HG03520 (cell line): ENCODE data around the gene RUFY3.
"Not testable (repeated sequence)": the region's sequence is repeated elsewhere in the genome, so short reads cannot be mapped to it uniquely, and the experiment has no call there.

ENCODE experiments used
- ATAC-seq: cut with Tn5 transposase; IDR thresholded peaks from one replicate; pipeline ENCODE4 v1.9.1; 2021; ENCODE audit warnings: mild to moderate bottlenecking, moderate library complexity; ENCODE audit not compliant: unreplicated experiment

Gene RUFY3

DNA sequence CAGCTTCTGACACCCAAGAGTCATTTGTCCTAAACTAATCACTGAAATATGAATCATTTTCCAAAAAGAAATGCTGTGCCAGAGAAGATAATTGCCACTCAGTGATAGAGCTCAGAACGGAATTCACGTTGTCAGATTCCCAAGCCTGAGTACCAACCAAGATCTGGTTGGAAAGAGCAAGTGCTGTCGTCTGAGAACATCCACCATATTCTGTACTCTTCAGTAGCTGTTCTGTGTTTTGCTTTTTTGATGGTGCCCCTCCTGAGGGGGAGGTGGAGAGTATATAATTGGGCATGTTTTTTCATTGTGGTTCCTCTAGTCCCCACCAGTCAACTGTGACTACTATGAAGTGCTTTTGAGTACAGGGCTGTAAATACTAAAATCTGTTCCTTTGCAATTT is 13.2 kb downstream of the RUFY3 start:
- ATAC-seq = no peak

DNA sequence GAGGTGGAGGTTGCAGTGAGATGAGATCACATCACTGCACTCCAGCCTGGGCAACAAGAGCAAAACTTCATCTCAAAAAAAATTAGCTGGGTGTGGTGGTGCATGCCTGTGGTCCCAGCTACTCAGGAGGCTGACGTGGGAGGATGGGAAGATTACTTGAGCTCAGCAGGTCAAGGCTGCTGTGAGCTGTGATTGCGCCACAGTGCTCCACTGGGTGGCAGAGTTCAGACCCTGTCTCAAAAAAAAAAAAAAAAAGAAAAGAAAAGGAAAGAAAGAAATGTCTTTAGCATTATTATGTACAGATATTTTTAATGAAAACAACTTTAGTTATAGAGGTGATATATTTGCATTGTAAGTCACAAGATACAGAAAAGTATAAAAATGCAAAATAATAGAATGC is 14.2 kb downstream of the RUFY3 start:
- ATAC-seq = not testable (repeated sequence)

DNA sequence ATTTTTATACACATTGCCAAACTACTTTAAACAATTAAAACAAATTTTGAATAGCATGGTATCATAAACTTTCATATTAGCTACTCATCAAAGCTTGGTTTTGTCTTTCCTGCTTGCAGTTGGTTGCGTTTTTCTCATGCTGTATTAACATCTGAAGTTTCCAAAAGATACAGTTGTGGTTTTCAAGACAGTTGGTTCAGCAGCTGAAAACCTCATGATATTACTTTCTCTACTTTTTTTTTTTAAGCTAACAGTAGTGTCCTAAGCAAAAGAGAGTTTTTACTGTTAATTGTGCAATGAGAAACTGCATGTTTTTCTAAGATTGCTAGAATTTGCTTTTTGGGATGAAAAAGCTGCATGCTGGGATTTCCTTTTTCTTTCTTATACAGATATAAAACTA is 15.2 kb downstream of the RUFY3 start:
- ATAC-seq = no peak

DNA sequence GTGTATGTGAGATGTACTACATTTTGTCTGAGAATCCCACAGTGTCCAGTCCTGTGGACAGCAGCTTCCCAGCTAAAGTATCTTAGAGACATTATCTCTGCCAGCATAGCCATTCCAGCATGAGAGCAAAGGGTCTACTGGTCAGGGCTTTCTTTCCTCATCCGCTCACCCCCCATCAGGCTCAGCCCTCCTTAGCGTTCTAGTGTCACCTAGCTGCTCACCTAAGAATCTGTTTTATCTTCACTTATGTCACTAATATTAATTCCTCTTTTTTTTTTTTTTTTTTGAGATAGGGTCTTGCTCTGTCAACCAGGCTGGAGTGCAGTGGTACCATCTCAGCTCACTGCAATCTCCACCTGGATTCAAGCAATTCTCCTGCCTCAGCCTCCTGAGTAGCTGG is 15.6 kb downstream of the RUFY3 start:
- ATAC-seq = no peak

DNA sequence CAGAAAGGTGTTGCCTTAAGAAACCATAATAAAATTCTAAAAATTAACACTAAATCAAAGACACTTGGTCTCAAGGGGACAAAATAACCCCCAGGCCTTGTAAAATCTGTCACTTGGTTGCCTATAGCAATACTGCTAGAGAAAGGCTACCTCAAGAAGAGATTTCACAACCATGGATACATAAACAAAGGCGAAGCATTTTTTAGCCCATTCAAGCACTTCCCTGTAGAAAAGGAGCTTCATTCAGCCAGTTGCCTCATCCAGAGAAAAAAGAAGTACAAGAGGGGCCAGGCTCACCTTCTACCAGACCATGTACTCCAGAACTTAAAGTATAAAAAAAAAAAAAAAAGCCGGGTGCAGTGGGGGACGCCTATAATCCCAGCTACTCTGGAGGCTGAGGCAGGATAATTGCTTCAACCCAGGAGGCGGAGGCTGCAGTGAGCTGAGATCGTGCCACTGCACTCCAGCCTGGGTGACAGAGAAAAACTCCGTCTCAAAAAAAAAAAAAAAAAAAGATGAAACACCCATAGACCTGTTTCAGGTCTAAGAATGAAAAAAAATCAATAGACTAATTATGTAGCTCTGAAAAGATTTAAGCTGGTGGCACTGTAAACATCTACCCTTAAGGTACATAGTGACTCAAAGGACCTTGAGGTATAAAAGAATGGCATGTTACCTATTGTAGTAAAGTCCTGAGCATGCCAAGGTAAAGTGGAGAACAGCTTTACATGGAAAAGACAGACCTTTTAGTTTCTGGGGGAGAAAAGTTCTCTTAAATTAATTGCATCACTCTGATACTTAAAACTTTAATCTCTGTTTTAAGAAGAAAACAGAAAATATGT is 18.0 kb downstream of the RUFY3 start:
- no peak for ATAC-seq

DNA sequence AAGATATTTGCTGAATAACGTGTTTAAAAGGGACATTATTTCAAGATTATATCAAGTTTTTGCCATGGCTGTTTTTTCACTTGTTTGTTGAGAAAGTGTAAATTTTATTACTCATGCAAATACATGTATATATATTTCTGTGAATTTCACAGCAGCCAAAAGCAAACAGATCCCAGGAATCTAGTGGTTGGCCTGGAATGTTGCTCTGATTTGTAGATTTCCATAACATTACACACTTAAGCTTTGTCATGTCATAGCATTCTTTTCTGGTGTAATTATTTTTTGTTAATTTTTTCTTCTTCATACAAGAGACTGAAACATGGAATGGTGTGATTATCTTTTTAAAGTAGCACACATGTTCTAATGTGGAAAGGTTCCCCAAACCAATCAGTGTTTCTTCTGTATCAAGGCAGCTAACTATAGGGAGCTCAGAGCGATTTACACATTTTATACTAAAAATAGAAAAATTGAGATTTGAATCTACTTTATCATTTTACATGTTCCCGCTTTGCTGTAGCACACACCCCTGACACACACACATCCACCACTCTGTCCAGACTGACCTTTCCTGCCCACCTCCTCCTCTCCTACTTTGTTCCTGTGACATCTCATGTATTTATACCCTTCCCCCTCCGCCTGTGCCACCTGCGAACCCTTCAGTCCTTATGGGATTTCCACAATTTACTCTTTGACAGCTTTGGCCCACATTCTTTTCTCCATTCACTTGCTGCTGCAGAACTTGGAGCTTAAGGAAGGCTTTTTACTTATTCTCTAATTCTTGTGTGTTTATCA is 20.3 kb downstream of the RUFY3 start:
- ATAC-seq = no peak

DNA sequence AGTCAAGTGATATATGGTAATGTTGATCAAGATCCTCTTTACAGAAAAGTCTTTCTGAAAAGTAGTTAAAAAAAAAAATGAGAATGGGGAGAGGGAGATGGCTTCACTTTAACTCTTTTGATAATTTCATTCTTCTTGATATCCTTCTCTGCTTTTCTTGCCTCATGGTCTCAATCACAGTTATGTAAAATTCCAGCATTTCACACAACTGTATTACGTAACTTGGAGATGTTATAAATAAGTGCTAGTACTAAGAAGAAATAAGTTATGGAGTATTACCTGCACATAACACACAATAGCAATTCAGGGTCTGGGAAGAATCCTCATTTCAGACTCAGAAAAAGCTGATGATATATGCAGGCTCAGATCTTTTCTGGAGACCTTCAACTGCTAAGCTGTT is 22.0 kb downstream of the RUFY3 start:
- no peak for ATAC-seq

DNA sequence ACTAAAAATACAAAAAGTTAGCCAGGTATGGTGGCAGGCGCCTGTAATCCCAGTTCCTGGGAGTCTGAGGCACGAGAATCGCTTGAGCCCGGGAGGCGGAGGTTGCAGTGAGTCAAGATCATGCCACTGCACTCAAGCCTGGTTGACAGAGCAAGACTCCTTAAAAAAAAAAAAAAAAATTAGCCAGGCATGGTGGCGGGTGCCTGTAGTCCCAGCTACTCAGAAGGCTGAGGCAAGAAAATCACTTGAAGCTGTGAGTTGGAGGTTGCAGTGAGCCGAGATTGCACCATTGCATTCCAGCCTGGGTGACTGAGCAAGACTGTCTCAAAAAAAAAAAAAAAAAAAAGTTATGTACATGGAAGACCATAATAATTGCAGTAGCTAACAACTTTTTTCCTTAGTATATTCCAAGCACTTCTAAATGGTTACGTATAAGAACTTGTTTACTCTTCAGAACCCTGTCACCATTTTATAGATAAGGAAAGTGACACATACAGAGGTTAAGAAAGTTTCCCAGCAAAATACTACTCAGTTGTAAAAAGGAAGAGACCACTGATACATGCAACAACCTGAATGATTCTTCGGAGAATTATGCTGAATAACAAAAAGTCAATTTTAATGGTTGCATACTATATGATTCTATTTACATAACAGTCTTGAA is 24.5 kb downstream of the RUFY3 start:
- ATAC-seq = no peak

DNA sequence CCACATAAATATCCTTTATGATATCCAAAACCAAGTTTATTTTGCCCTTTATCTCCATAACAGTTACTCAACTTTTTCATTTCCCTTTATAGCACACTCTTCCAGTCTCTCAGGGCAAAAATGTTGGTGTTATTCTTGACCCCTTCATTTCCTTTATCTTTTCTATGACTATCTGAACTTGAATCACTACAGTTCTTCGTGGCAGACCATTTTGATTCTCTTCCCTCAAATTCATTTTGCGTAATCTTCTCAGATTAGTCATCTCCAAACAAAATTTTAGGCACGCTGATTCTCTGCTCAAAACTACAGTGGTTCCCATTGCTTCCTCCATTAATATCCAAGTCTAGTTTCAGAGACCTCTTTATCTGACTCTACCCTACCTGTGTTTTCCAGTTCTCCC is 26.1 kb downstream of the RUFY3 start:
- ATAC-seq = no peak

DNA sequence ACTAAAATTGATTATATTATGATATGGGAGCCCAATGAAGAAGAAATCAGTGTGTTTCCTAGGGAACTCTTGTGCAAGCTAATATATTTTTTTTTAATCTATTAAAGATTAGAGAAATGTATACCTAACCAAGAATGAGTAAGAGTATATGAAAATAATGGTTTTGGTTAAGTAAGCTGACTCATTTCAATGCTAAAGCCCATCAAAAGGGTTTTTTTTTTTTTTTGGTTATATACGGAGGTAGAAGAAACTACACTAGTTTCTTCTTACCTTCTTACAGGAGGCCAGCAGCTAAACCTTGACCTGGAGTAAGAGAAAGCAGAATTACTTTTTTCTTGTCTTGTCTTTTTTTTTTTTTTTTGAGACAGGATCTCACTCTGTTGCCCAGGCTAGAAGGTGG is 27.5 kb downstream of the RUFY3 start:
- peak; percentile 81 for ATAC-seq

DNA sequence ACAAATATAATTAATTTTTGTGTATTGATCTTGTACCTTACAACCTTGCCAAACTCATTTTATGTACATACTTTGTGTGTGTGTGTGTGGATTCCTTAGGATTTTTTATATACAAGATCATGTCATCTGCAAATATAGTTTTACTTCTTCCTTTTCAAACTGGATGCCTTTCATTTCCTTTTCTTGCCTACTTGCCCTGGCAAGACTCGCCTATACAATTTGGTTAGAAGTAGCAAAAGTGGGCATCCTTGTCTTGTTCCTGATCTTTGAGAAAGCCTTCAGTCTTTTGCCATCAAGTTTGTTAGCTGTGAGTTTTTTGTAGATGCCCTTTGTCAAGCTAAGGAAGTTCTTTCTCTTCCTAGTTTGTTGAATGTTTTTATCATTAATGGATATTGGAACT is 30.5 kb downstream of the RUFY3 start:
- no peak for ATAC-seq

DNA sequence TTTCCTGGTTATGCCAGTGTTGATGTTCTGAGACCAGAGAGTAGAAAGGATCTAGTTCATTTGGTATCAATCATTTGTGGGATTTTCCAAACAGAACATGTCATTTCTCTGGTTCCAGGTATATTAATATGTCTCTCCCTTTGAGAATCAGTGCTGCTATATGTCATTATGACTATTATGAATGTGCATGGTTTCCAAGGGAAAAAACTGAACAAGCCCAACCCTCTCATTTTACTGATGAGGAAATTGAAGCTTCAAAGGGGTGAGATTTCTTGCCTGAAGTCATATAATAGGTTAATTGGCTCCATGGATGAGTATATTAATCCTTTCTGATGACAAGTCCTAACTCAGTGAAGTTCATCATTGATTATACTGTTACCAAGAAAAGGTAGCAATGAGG is 31.9 kb downstream of the RUFY3 start:
- no peak for ATAC-seq

DNA sequence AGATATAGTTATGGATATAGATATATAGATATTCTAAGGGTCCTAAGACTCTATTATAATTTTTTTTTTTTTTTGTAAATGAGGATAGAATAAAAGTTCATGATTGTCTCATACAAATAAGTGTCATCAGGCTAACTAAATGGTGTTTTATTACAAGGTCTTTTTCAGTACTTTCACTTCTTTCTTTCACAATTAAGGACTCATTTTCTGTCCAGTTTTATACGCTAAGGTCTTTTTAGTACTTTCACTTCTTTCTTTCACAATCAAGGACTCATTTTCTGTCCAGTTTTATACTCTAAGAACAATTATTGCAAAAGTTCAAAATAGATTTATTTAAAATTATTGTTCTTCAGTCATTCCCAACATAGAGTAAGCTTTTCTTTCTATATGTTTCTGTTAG is 32.7 kb downstream of the RUFY3 start:
- ATAC-seq = peak; percentile 52

DNA sequence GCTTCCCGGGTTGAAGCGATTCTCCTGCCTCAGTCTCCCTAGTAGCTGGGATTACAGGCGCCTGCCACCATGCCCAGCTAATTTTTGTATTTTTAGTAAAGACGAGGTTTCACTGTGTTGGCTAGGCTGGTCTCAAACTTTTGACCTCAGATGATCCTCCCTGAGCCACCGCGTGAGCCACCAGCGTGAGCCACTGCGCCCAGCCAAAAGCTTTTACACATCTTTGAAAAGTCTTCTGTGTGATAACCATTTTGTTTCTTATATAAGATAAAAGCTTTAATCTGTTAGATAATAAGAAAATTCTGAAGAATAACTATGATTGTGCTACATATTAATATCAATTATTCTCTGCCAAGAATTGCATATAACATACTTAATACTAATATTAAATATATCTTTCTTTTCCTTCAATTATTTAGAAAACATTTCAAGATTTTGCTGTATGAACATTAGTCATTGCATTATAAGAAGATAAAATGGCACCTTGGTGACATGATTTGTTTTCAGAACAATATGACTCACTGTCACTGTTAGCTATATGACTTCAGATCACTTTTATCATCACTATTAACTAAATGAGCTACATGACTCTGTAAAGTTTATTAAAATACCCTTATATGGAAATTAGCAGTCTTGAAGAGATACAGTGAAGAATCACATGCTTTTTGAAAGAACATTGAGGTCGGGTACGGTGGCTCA is 33.4 kb downstream of the RUFY3 start:
- peak; percentile 53 for ATAC-seq

DNA sequence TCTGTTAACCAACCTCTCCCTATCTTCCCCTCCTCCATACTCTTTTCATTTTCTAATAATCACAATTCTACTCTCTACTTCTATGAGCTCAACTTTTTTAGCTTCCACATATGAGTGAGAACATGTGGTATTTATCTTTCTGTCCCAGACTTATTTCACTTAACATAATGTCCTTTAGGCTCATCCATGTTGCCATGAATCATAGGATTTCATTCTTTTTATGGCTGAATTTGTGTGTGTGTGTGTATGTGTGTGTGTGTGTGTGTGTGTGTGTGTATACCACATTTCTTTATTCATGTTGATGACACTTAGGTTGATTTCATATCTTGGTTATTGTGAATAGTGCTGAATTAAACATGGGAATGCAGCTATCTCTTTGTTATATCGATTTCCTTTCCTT is 37.4 kb downstream of the RUFY3 start:
- no peak for ATAC-seq

DNA sequence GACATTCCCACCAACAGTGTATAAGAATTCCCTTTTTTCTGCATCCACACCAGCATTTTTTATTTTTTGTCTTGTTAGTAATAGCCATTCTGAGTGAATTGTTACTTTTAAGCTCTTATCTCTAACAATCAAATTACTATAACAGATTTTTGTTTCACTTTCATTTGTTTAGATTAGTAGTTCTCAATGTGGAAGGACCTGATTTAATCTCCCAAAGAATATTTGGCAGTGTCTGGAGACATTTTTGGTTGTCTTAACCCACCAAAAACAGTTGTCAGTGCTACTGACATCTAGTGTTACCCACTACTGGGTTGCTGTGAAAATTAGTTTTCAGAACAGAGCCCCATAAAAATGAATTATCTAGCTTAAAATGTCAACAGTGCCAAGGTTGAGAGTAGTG is 37.9 kb downstream of the RUFY3 start:
- no peak for ATAC-seq

DNA sequence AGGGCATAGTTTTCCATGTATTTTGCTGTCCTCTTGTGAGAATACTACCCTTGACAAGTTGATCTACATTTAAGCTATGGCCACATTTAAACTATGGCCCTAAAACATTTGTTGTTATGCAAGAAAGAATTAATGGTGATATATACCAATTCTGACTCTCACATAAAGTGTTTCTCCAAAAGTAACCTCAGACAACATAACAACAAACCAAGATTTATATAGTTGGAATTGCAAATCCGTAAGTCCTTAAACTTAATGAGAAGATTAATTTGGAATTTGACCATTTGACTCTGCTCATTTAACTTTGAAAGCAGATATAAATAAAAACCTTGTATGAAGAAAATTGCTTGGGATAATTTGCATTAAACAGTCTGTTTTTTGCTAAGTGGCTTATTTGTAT is 38.9 kb downstream of the RUFY3 start:
- ATAC-seq = no peak

DNA sequence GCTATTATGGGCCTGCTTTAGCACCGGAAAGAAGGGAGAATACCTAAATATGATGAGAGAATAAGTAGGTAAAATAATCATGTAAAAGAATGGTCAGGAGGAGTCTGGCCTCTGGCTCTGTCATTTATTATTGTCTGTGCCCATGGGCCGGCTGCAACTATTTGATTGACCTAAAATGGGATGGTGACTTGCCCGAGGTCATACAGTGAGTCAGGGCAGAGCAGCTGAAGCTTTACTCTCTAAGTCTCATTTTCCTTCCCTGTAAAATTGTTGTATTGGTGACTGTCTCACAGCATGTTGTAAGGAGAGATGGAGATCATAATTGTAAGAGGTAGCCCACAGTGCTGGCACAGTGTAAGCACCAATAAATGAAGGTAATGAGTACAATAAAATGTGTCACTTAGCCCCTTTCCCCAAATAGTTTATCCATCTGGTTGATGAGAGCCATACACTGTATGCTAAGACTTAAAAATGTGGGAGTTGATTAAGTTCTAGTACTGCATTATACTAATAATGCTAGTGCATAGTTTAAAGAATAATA is 39.6 kb downstream of the RUFY3 start:
- no peak for ATAC-seq

DNA sequence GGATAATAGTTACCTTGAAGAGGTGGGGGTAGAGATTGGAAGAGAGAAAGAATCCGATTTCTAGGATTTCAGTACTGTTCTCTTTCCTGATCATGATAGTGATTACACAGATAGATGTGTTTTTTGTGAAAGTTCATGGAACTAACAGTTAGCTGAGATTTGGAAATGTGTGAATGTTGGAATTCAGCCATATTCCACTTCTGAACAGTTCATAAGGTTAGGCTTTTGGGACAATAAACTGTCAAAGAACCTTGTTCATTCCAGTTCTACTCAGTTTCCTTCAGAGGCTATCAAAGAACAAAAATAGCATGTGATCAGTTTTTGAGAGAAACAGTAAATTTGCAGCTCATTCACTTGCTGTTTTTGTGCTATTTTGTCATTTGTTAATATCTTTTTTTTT is 43.6 kb downstream of the RUFY3 start:
- no peak for ATAC-seq

DNA sequence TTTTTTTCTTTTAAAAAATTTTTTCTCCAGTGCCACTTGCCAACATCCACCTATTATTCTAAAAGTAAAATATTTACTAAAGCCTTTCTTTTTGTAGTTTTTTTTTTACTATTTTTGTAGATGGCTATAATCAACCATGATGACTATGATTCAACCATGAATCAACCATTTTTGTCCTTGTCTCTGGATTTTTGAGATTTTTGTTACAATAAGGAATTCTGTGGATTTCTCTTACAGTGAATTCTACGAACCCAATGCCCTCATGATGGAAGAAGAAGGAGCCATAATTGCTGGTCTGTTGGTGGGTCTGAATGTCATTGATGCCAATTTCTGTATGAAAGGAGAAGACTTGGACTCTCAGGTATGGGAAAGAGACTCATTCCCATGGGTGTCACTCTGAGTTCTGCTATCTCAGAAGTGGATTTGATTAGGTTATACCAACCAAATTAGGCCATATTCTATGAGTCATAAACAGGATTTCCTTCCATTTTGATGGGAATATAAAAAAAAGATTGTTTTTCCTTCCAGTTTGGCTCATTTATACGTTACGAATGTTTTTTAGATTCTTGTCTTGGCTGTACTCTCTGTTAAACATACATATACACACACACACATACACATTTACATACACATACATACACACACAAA is 46.7 kb downstream of the RUFY3 start:
- no peak for ATAC-seq
